WTC11 (cell line): ENCODE data around the gene VAMP2. TPM values are rescaled to one million over a fixed set of nuclear protein-coding genes. Genes with fewer than 3 reads are reported as not detected.
A peak's percentile ranks its signal among the peaks of the same experiment; 100 is the strongest.

Experiments used
- AFF4 ChIP-seq: sonication (generic); formaldehyde crosslinking; IDR thresholded peaks from 2 replicates; pipeline ENCODE4 v1.8.1; 2023; ENCODE audit warnings: mild to moderate bottlenecking, missing genetic modification reagents, borderline replicate concordance
- CREM ChIP-seq: sonication (generic); formaldehyde crosslinking; IDR thresholded peaks from 2 replicates; pipeline ENCODE4 v1.8.1; 2022; ENCODE audit warnings: mild to moderate bottlenecking, missing genetic modification reagents, moderate library complexity
- CTCF ChIP-seq: fragments of 200-600 bp; IDR thresholded peaks from 2 replicates; pipeline ENCODE4 v1.8.0; 2022; ENCODE audit warnings: antibody characterized with exemption
- E2F4 ChIP-seq: sonication (generic); formaldehyde crosslinking; IDR thresholded peaks from 2 replicates; pipeline ENCODE4 v1.8.1; 2022; ENCODE audit warnings: low read depth, mild to moderate bottlenecking, moderate library complexity, missing genetic modification reagents, borderline replicate concordance
- E2F5 ChIP-seq: sonication (generic); formaldehyde crosslinking; IDR thresholded peaks from 2 replicates; pipeline ENCODE4 v1.8.1; 2022; ENCODE audit warnings: mild to moderate bottlenecking, moderate library complexity, missing genetic modification reagents
- IRF1 ChIP-seq: sonication (generic); formaldehyde crosslinking; IDR thresholded peaks from 2 replicates; pipeline ENCODE4 v1.8.0; 2023; ENCODE audit warnings: missing genetic modification reagents
- JUN ChIP-seq: sonication (generic); formaldehyde crosslinking; IDR thresholded peaks from 2 replicates; pipeline ENCODE4 v1.8.0; 2023; ENCODE audit warnings: mild to moderate bottlenecking, missing genetic modification reagents
- MAX ChIP-seq: sonication (generic); formaldehyde crosslinking; IDR thresholded peaks from 2 replicates; pipeline ENCODE4 v1.8.0; 2022; ENCODE audit warnings: mild to moderate bottlenecking, missing genetic modification reagents
- NFE2L1 ChIP-seq: sonication (generic); formaldehyde crosslinking; IDR thresholded peaks from 2 replicates; pipeline ENCODE4 v1.8.1; 2023; ENCODE audit warnings: missing genetic modification reagents
- NFYB ChIP-seq: sonication (generic); formaldehyde crosslinking; conservative IDR thresholded peaks from 2 replicates; pipeline ENCODE4 v1.8.0; 2022; ENCODE audit warnings: low read depth, missing genetic modification reagents
- NR3C1 ChIP-seq: sonication (generic); formaldehyde crosslinking; conservative IDR thresholded peaks from 2 replicates; pipeline ENCODE4 v1.8.1; 2023; ENCODE audit warnings: low read depth, mild to moderate bottlenecking, missing genetic modification reagents
- RELA ChIP-seq: sonication (generic); formaldehyde crosslinking; IDR thresholded peaks from 2 replicates; pipeline ENCODE4 v1.8.1; 2022; ENCODE audit warnings: missing genetic modification reagents, mild to moderate bottlenecking, borderline replicate concordance
- RORB ChIP-seq: fragments of 250-450 bp; sonication (Bioruptor Pico); IDR thresholded peaks from 2 replicates; pipeline ENCODE4 v1.9.0; 2021; ENCODE audit warnings: mild to moderate bottlenecking
- SP1 ChIP-seq: sonication (generic); formaldehyde crosslinking; conservative IDR thresholded peaks from 2 replicates; pipeline ENCODE4 v1.8.1; 2022; ENCODE audit warnings: missing genetic modification reagents
- ZNF317 ChIP-seq: sonication (generic); formaldehyde crosslinking; IDR thresholded peaks from 2 replicates; pipeline ENCODE4 v1.8.1; 2023; ENCODE audit warnings: low read depth, mild to moderate bottlenecking, moderate library complexity, missing genetic modification reagents, borderline replicate concordance
- ZNF423 ChIP-seq: fragments of 250-450 bp; sonication (Bioruptor Pico); IDR thresholded peaks from 2 replicates; pipeline ENCODE4 v2.1.2; 2022; ENCODE audit warnings: mild to moderate bottlenecking, moderate library complexity
- total RNA-seq: library from RNA; stranded (reverse); gene quantifications from 3 replicates; pipeline ENCODE4 v1.2.3, GENCODE V29; 2021
- TF ChIP-seq, protein P1 (sequence below): sonication (generic); formaldehyde crosslinking; IDR thresholded peaks from 2 replicates; pipeline ENCODE4 v1.8.0; 2022; ENCODE audit warnings: mild to moderate bottlenecking, missing genetic modification reagents
- TF ChIP-seq, protein P2 (sequence below): sonication (generic); formaldehyde crosslinking; IDR thresholded peaks from 2 replicates; pipeline ENCODE4 v1.8.1; 2023; ENCODE audit warnings: mild to moderate bottlenecking, missing genetic modification reagents
- TF ChIP-seq, protein P3 (sequence below): sonication (generic); formaldehyde crosslinking; IDR thresholded peaks from 2 replicates; pipeline ENCODE4 v1.8.1; 2023; ENCODE audit warnings: mild to moderate bottlenecking, moderate library complexity, missing genetic modification reagents
- TF ChIP-seq, protein P4 (sequence below): sonication (generic); formaldehyde crosslinking; conservative IDR thresholded peaks from 2 replicates; pipeline ENCODE4 v1.8.1; 2022; ENCODE audit warnings: mild to moderate bottlenecking, missing genetic modification reagents

Gene VAMP2
- total RNA-seq, 1 experiment from 2014 or later: 27.4 TPM

GRCh38 chr17:8109661-8110455, 52.9 kb downstream of the VAMP2 start (continued):
- TF ChIP-seq AFF4 (CRISPR knock-in tag) (no peak), ZNF317 (no peak), CREM (CRISPR knock-in tag) (no peak), JUN (no peak), E2F4 (CRISPR knock-in tag) (peak; percentile 52; the same call in 1 of the 2 replicates), CTCF (peak; percentile 85), NR3C1 (CRISPR knock-in tag) (no peak), IRF1 (CRISPR knock-in tag) (no peak), ZNF423 (CRISPR knock-in tag) (0 out of 2 replicates have a peak, but pooled peaks have one; percentile 27), SP1 (peak; percentile 76), E2F5 (CRISPR knock-in tag) (peak; percentile 46; the same call in 1 of the 2 replicates), NFE2L1 (CRISPR knock-in tag) (peak; percentile 68; the same call in 1 of the 2 replicates), MAX (CRISPR knock-in tag) (peak; percentile 89), RELA (CRISPR knock-in tag) (0 out of 2 replicates have a peak, but pooled peaks have one; percentile 75), RORB (CRISPR knock-in tag) (no peak), NFYB (peak; percentile 25; the same call in 1 of the 2 replicates)
- TF ChIP-seq, protein P1, sequence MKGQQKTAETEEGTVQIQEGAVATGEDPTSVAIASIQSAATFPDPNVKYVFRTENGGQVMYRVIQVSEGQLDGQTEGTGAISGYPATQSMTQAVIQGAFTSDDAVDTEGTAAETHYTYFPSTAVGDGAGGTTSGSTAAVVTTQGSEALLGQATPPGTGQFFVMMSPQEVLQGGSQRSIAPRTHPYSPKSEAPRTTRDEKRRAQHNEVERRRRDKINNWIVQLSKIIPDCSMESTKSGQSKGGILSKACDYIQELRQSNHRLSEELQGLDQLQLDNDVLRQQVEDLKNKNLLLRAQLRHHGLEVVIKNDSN (CRISPR knock-in tag): peak; percentile 83
- TF ChIP-seq, protein P2, sequence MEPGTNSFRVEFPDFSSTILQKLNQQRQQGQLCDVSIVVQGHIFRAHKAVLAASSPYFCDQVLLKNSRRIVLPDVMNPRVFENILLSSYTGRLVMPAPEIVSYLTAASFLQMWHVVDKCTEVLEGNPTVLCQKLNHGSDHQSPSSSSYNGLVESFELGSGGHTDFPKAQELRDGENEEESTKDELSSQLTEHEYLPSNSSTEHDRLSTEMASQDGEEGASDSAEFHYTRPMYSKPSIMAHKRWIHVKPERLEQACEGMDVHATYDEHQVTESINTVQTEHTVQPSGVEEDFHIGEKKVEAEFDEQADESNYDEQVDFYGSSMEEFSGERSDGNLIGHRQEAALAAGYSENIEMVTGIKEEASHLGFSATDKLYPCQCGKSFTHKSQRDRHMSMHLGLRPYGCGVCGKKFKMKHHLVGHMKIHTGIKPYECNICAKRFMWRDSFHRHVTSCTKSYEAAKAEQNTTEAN (CRISPR knock-in tag): 0 out of 2 replicates have a peak, but pooled peaks have one; percentile 68
- TF ChIP-seq, protein P3, sequence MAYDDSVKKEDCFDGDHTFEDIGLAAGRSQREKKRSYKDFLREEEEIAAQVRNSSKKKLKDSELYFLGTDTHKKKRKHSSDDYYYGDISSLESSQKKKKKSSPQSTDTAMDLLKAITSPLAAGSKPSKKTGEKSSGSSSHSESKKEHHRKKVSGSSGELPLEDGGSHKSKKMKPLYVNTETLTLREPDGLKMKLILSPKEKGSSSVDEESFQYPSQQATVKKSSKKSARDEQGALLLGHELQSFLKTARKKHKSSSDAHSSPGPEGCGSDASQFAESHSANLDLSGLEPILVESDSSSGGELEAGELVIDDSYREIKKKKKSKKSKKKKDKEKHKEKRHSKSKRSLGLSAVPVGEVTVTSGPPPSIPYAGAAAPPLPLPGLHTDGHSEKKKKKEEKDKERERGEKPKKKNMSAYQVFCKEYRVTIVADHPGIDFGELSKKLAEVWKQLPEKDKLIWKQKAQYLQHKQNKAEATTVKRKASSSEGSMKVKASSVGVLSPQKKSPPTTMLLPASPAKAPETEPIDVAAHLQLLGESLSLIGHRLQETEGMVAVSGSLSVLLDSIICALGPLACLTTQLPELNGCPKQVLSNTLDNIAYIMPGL (CRISPR knock-in tag): peak; percentile 98
- TF ChIP-seq, protein P4, sequence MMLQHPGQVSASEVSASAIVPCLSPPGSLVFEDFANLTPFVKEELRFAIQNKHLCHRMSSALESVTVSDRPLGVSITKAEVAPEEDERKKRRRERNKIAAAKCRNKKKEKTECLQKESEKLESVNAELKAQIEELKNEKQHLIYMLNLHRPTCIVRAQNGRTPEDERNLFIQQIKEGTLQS (CRISPR knock-in tag): no peak
